DLD1 (cell line): ENCODE measurements around the gene TPD52L1.

ENCODE experiments used
- in situ Hi-C: cut with HindIII; loops from 2 replicates; pipeline ENCODE4 v1.10.0; 2017; ENCODE audit warnings: low sequenced_read_pairs

Gene TPD52L1

DNA sequence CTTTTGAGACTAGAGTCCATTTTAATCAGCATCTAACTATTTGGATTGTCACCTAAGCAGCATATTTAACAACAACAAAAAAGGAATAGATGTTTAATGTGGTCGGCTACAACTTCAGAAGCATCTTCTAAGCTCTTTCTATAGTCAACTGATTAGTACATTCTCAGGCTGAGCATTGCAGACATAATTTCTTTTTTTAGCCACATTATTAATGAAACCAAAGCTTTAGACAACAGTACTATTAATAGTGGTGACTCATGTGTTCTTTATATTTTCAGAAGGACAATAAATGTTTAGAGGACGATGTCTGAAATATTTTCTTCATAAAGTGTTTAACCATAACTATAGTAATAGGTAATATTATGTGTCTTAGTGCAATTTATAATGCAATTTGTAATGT lies 52.4 kb downstream of the TPD52L1 start:
- in situ Hi-C loops = no loop called here

DNA sequence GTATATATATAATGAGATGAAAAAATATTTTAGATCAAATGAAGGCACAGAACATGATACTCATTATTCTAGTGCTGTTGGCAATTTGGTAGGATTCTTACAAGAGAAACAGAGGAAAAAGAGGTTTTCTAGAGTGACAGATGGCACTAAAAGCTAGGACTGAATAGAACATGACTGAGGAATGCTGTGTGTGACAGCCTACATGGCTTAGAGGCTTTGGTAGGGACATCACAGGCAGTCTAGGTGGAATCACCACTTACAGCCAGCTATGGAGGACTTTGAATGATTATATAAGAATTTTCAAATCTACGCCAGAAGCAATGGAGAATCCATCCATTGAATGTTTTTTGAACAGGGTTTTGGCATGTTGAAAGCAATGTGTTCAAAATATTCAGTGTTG lies 52.8 kb downstream of the TPD52L1 start:
- in situ Hi-C loops = no loop called here

DNA sequence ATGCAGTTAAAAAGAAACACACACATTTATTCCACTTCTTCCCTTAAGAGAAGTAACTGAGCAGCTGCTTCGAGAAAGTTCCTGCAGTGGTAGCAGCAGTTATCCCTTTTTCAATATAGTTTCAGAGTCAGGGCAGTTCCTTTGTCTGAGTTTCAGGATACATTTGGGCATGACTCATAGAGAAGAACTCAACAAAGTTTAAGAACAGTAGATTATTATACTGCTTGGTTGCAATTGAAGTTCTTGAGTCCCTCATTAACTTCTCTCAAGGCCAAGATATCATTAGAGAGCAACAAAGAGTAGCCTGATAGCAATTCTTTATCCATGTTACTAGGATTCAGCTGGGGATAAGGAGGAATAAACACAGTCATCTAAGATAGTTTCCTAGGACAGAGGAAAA lies 54.4 kb downstream of the TPD52L1 start:
- in situ Hi-C loops = no loop called here

DNA sequence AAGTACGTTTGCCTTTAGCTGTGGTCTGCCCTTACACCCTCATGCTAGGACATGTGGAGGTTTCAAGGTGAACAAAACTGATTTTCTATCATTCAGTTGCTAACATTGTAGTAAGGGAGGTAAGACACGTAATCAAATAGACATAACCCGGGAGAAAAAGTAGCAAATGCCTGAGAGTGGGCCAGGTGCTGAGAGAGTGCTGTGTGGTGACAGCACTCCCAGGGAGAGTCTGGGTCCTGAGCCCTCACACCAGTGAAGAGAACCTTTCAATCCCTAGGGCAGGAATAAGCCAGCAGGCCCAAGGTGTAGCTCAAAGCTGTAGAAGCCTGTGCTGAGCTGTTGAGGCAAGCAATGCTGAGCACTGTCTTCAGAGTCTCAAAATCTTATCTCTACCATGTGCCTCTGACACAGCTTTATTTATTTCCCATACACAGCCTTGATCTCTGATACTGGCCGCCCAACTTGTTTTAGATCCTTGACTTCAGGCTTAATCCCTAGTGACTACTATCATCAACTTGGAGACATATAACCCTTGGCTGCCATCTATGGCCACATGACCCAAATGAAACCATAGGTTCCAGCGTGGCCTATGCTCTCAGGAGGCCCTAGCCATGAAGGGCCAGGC lies 55.2 kb downstream of the TPD52L1 start:
- in situ Hi-C loops = no loop called here

DNA sequence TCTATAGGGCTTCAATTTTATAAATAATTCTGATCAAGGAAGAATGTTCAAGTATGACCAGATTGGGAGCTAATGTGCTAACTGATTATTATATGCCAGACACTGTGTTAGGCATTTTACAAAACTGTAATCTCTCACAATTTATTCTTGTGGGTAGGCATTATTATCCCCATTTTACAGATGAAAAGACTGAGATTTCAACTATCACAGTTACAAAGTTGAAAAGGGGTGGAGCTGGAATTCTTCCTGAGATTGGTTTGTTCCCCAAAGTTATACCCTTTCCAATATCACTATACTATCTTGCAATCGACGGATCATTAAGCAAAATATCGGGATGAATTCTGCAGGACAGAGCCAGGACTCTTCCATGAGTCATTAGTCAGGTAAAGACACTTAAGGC lies 57.1 kb downstream of the TPD52L1 start:
- in situ Hi-C loops = no loop called here

DNA sequence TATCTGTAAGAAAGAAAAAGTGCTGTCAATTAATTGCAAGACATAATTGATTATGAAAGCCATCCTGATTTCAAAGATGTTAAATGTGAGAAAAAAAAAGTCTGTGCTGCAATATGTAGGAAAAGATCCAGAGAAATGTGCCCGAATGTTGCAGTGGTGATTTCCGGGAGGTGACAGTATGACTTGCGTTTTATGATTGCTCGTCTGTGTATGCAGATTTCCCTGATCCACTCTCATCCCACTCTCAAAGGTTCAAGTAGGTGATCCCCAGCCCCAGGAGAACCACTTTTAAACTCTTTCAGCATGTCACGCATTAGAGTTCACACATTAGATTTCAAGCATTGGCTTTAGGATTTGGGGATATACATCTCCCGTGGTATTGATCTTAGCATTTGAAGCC lies 57.8 kb downstream of the TPD52L1 start:
- in situ Hi-C loops = no loop called here

DNA sequence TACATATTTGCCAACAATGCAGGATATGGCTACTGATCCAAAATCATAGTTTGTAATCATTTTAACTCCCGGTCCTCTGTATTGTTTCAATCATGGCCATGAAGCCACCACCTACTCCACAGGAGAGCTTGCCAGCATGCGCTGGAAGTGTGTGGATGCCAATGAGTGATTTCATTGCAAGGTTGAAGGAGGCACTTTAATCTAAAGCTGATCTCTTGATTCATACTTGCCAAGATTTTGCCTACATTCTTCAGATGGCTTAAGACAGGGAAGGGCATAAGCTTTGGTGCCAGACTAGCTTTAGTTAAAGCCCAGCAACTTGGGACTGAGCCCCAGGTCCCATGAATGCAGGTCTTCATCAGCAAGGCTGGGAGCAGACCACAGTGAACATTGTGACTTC lies 58.8 kb downstream of the TPD52L1 start:
- in situ Hi-C loops = no loop called here

DNA sequence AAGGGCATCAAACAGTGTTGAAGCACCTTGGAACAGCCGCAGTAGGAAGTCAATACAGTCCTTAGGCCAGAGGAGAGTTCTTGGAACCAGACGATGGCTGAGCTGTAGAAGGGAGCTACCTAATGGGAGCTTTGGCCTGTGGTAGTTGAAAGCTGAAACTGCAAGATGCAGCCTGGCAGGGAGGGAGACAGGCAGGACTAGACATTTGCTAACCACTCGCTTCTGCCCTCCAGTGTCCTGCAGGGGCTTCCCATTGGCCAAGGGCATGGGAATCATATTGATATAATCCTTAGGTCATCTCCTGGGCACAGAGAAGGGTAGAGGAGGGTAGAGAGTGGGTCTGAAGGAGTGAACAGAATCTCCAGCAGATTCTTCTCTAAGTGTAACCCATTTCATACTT lies 60.4 kb downstream of the TPD52L1 start:
- in situ Hi-C loops = no loop called here

DNA sequence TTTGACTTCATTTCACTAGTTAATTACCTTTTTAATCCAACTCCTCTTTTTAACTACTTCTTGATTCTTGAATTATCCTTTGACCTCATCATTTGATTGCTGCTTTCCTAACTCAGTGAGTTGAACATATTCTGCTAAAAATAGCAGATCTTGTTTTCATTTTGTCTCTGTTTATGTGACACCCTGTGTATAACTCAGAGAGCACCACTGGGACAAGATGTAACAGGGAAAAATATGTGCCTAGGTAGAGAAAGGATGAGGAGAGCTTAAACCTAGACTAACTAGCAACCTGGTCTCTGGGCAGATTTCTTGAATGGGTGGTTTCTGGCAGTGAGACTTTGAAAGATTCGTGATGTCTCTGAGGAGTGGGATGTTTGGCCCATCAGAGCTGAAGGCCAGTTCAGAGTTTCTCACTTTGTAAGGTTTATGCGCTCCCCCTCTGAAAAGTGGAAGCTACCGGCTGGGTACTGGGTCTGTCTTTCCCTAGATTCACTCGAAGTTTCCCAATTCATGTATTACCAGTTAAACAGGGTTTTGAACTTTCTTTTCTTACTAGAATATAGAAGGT lies 61.8 kb downstream of the TPD52L1 start:
- in situ Hi-C loops = no loop called here

DNA sequence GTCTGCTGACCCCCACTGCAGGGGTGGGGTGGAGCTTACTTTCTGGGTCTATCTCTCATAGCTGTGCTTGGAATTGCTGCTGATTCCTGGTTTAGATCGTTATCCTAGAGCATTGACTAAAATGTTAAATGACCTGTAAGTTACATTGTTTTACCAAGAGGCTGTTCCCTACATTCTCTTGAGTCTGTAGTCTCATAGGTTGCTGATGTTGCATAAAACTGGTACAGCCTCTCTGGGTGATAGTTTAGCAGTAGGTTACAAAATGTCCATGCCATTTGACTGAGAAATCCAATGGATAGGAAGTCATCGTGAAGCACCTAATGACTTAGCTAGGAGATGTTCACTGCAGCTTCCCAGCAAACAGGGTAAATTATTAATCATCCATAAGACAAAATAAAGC lies 62.4 kb downstream of the TPD52L1 start:
- in situ Hi-C loops = no loop called here

DNA sequence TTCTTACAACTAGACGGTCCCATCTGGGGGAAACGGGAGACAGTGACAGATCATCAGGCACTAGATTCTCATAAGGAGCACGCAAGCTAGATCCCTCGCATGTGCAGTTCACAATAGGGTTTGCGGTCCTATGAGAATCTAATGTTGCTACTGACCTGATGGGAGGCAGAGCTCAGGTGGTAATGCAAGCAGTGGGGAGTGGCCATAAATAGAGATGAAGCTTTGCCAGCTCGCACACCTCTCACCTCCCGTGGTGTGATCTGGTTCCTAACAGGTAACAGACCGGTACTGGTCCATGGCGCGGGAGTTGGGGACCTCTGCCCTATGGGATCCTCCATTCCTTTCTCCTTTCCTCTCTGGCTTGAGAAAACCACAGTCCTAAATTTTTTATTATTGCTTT lies 63.8 kb downstream of the TPD52L1 start:
- in situ Hi-C loops = no loop called here

DNA sequence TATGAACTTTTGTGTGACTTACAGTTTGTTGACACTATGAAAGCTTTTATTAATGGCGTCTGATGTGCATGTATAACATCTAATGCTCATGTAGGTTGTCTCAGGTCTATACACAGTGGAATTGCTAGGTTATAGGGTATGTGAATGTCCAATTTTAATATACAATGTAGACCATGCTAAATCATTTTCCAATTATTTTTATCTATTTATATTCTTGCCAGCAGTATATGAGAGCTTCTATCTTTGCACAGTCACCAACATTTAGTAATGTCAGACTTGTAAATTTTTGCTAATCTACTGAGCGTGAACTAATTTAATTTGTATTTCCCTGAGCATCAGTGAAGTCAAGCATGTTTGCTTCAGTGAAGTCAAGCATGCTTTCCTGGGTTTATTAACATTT lies 64.4 kb downstream of the TPD52L1 start:
- in situ Hi-C loops = no loop called here

DNA sequence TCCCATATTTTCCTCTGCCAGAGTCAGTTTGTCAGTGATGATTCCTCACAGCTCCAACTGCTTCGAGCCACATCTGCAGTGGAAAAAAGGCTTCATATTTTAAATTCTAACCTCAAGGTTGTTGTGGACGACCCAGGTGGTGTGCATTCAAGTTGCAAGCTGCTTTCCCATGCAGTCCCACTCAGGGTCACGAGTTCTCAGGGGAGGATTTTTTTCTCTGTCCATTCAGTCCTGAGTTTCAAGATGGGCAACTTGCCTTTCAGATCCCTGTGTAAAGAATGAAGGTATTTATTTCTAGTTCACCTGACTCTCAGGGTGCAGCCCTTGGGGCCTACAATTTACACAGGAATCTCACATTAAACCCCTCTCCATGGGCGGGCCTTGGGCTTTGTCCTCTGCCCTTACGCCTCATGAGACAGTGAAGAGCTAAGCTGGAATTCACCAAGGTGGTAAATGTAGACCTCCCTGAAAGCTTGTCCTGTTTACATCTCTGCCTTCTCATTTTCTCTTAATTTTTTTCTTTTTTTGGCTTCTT lies 65.9 kb downstream of the TPD52L1 start:
- in situ Hi-C loops = no loop called here

DNA sequence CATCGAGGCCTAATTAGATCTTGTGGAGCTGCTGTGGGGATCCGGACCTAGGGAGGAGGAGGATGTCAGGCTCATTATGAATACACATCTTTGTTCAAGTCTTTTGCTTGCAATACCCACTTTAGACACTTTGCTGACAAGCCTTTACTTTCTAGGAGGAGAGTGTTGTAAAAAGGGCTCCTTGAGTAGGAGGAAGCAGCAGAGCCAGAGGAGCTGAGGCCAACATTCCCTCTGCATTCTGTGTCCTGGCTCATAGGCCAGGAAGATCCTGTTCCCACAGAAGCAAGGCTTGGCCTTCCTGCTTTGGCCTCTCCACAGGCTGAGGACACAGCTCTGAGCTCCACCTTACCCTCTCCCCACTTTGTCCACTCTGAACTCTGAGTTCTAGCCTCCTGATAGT lies 67.1 kb downstream of the TPD52L1 start:
- in situ Hi-C loops = no loop called here

DNA sequence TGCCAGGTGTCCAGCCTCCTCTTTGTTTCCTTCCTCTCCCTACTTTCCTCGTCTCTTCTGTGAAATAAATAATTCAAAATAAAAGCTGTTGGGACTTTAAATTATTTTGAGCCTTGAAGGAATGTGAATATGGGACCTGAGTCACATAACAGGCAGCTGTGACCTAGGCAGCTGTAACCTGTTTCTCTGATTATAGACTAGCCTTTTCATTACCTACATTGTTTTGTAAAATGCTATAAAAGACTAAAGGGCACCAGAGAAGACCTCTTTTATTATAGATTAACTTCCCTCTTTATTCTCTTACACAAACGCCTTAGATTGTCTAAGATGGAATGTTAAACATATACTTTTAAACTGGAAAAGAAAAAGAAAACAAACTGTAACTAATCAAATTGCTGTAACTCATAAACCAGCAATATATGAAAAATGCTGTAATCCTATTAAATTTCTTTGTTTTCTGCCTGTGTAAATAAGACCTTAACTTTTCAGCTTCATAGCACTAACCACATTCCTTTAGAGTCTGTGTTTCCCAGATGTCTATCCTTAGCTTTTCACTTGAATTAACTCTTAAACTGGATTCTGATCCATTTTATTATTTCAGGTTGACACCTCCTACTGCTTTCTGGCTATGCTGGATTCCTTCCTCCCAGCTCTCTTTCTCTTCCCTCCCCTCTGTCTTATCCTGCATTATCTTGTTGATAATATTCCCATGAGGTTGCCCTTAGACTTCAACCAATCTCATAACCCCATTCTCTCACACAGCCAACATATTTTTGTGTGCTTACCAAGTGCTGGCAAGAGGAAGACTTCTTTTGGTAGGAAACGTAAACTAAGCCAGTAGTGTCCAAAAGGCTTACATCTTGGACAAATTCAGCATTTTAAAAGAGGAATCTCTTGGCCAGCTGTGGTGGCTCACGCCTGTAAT lies 69.2 kb downstream of the TPD52L1 start:
- in situ Hi-C loops = no loop called here

DNA sequence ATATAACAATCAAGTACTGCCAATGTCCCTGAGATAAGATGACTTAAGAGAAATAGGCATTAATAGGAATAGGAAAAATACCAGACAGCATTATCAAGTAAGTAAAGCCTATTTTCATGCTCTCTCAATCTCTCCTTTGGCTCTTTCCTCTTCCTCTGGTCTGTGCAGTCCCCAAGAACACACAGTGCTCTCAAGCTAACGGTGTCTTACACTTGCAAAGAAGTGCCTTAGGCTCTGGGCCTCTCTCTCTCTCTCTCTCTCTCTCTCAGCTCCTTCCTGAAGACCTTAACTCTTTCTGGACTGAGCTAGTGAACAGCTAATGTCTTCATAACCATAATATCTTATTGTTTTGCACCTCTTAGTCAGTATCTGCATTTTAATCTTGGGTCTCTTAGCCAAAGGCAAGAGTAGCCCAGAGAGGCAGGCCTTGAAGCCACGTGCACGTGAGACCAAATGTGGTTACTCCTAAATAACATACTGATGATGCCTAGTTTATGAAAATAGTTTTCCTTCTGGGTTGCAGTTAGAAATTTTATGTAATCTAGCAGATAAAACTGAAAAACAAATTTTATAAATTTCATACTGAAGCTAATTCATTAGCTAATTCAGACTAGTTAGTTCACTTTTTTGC lies 70.8 kb downstream of the TPD52L1 start:
- in situ Hi-C loops = no loop called here

DNA sequence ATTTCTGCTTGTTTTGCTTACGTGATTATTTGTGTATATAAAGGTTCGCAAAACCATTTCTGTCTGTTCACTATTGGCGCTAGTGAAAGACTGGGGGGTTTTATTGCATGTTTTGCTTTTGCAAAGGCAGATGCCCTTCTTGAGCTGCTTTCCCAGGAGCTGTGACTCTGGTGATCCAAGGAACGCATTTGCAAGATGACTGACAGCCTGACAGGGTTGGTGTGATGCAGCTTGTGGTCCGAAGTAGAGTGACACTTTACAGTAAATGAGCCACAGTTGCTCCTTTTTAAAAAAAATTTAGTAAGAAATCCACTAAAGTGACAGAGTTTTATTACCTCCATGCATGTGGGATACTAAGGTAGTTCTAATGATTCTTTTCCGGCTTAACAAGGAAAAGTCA lies 73.7 kb downstream of the TPD52L1 start:
- in situ Hi-C loops = no loop called here

DNA sequence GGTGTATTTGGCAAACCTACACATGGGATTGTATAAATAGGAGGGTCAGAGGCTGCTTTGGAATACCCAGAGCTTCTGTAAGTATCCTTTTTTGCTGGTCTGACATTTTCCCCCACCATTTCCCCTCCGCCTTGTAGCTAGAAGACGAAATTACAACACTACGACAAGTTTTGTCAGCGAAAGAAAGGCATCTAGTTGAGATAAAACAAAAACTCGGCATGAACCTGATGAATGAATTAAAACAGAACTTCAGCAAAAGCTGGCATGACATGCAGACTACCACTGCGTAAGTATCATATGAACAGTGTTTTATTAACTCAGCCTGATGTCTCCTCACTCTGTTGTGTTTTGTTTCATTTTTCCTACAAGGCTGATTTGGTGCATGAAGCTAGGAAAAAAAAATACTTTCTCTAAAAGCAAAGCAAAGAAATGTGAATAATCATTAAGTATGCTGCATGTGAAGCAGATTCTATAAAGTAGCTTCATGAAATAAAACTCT lies 75.5 kb downstream of the TPD52L1 start:
- in situ Hi-C loops = no loop called here

DNA sequence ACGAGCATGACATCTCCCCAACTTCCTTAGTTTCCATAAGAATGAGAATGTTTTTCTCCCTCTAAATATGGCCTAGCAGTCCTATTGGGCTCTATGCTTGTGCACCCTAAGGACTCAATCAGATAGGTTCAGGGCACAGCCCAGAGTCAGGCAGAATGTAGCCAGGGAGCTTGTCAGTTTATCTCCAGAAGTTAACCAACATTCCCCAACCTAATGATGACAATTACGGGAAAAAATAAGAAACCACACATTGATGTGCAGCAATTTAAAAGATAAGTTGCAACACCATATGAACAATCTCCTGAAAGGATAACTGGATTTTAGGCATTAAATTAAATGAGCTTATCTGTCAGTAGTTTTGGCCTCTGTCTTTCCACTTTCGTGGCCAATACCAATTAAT lies 77.1 kb downstream of the TPD52L1 start:
- in situ Hi-C loops = no loop called here

DNA sequence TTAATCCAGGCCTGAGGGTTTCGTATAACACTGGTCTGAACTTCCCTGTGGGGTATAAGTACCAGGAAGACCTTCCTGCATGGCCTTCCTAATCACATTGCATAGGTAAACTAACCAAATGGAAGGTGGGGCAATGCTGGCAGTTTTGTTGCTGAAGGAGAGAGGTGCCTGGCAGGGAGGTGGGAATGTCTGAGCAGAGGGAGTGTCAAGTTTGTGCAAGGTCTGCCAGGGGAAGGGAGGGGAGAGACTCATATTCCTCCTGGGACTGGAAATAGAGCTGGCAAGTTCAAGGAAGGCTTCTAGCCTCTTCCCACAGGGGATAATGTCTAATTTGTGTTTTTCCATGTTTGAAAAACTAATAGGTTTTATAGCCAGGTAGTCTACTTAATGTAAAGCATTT lies 77.6 kb downstream of the TPD52L1 start:
- in situ Hi-C loops = no loop called here
